ENCODE results near the gene TMBIM4.
"Not testable (repeated sequence)": the region's sequence is repeated elsewhere in the genome, so short reads cannot be mapped to it uniquely, and the experiment has no call there.

TMBIM4 gene

DNA sequence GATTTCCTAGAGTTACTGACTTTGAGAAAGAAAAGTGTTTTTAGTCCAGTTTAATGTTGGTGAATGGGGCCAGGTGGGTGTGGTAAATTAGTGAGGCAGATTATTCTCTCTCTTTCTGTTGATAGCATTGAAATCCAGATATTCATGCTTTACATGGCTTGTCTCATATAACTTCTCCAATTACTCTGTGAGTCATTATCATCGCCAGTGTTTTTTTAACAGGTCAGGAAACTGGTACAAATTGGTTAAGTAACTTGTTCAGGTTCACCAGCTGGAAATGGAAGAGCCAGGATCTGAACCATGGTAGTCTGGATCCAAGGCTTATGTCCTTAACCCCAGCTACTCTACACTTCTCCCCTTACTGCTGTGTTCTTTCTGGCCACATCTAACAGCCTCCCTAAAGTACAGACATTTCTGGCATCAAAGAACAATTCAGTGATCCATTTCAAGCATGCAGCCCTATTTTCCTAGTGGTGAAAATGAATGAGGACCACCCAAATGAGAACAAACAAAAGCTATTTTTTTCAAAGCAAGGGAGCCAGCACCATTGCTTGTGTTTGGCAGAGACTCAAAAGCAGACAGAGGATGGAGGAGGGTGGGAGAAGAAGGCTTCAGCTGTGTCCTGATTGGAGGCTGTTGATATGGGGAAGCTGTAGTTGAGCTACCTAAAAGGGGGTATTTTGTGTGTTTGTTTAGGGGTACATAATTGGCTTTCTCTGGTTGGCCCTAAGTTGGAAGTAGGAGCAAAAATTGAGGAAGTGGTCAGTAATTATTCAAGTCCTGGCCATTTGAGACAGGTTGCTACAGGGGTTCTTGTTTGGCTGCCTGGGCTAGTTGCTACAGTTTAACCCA, 20.9 kb upstream of the TMBIM4 start:
- TF ChIP-seq, protein P1, sequence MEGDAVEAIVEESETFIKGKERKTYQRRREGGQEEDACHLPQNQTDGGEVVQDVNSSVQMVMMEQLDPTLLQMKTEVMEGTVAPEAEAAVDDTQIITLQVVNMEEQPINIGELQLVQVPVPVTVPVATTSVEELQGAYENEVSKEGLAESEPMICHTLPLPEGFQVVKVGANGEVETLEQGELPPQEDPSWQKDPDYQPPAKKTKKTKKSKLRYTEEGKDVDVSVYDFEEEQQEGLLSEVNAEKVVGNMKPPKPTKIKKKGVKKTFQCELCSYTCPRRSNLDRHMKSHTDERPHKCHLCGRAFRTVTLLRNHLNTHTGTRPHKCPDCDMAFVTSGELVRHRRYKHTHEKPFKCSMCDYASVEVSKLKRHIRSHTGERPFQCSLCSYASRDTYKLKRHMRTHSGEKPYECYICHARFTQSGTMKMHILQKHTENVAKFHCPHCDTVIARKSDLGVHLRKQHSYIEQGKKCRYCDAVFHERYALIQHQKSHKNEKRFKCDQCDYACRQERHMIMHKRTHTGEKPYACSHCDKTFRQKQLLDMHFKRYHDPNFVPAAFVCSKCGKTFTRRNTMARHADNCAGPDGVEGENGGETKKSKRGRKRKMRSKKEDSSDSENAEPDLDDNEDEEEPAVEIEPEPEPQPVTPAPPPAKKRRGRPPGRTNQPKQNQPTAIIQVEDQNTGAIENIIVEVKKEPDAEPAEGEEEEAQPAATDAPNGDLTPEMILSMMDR (IDR thresholded peaks at IDR 0.05; ENCODE audit: low read length, missing control alignments) = no peak
- peak; percentile 37 for DNase-seq (ENCODE audit: low read depth)
- H3K4me3 ChIP-seq (replicated peaks; ENCODE audit: low read depth, low read length) = peak overlapping the region; percentile 61

DNA sequence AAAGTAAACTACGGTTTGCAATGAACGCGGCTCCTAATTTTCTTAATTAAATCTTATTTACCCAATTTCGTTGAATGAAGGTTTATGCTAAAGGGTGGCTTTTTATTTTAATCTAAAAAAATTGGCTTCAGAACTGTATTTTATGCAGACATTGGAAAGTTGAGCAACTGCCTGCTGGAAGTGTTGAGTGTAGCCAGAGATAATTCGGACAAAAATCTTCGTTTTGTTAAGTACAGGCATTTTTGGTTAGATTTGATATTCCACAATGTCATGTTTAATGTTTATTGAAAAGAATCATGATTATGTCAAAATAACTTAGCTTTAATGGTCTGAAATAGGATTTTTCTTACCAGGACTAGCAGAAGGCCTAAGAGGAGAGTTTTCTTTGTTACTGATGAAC, 20.1 kb upstream of the TMBIM4 start:
- peak; percentile 28 for DNase-seq (ENCODE audit: low read depth)
- H3K4me3 ChIP-seq (replicated peaks; ENCODE audit: low read depth, low read length) = peak overlapping the region; percentile 61
- TF ChIP-seq, protein P1 (IDR thresholded peaks at IDR 0.05; ENCODE audit: low read length, missing control alignments) = no peak

DNA sequence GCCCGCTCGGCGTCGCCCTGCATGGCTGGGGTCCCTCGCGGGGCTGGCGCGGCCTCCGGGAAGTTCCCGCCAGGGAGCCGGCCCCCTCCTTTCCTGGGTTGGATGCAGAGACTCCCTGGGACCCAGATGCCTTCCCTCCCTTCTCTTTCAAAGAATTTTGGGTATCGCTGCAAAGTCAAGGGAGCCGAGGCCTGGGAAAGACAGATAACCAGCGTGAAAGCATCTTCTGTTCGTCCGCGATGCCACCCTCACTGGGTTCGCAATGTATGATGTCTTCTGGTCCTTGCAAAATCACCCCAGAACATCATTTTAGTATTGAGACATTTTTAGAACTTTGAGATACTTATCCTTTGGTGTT, 19.7 kb upstream of the TMBIM4 start:
- TF ChIP-seq, protein P1 (IDR thresholded peaks at IDR 0.05; ENCODE audit: low read length, missing control alignments) = no peak
- peak; percentile 31 for DNase-seq (ENCODE audit: low read depth)
- peak overlapping the region; percentile 61 for H3K4me3 ChIP-seq (replicated peaks; ENCODE audit: low read depth, low read length)

DNA sequence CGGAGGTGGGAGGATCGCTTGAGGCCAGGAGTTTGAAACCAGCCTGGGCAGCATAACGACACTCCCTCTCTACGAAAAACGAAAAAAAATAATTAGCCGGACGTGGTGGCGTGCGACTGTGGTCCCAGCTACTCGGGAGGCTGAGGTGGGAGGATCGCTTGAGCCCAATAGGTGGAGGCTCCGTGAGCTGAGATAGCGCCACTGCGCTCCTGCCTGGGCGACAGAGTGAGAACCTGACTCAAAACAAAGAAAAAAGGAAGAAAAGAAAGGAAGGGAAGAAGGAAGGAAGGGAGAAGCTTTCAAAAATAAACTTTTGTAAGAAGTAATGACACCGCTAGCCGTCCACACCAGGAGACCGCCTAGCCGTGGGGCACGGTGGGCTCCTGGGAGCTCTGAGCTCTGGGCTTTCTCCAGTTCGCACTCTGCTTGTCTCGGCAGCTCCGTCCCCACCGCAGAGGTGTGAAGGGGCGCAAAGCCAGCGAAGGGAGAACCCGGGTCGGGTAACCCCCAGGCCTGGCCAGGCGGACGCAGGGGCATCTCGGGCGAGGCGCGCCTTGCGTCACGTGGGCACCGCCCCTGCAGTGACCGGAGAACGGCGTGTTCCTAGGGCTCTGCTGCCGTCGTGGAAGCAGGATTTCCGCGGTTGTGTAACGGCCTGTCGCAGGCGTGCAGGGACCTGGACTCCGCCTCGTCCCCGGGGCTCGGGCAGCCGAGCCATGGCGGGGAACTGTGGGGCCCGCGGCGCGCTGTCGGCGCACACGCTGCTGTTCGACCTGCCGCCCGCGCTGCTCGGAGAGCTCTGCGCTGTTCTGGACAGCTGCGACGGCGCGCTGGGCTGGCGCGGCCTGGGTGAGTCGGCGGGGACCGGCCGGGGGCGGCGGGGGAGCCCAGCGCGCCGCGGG, 19.0 kb upstream of the TMBIM4 start, which contains the start of gene IRAK3:
IRAK3 (plus strand) TSS at position 631 of the 902 bp plus-strand sequence; CDS start at position 717, 86 bp downstream.
- TF ChIP-seq, protein P1 (IDR thresholded peaks at IDR 0.05; ENCODE audit: low read length, missing control alignments) = no peak
- peak; percentile 82 for DNase-seq (ENCODE audit: low read depth)
- H3K4me3 ChIP-seq (replicated peaks; ENCODE audit: low read depth, low read length) = peak within 1 kb of the TSS; percentile 61

DNA sequence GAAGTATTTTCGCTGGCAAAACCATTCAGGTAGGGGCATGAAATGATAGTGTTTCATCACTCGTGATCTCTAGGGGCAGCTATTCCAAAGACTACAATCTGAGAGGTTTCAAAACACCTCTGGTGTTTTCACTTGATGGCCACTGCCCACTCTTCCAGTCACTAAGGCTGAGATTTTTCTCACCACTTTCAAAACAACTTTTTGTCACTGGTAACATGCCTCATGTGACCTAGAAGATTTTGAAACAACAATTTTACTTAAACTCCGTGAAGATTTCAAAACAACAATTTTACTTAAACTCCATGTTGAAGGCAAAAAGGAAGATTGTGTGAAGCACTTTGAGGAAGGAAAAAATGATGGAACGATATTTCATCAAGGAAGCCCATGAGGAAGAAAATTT, 18.0 kb upstream of the TMBIM4 start:
- no peak for DNase-seq (ENCODE audit: low read depth)
- H3K4me3 ChIP-seq (replicated peaks; ENCODE audit: low read depth, low read length) = no peak overlapping the region
- TF ChIP-seq, protein P1 (IDR thresholded peaks at IDR 0.05; ENCODE audit: low read length, missing control alignments) = no peak

DNA sequence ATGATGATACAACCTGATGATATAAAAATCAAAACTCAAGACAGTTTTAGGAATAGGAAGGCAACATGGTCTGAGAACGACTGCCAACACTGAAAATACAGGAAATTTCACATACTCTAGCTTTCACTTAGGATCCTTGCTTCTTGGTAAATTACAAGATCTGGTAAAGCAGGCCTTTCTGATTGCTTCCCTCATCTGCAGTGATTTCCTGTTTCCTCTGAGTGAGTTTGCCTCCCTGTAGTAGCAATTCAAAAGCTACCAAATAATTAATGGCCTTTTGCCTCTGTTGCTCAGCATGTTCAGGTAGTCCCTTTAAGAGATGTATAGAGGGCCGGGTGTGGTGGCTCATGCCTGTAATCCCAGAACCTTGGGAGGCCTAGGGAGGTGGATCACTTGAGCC, 17.2 kb upstream of the TMBIM4 start:
- DNase-seq (ENCODE audit: low read depth) = no peak
- TF ChIP-seq, protein P1 (IDR thresholded peaks at IDR 0.05; ENCODE audit: low read length, missing control alignments) = no peak
- no peak overlapping the region for H3K4me3 ChIP-seq (replicated peaks; ENCODE audit: low read depth, low read length)

DNA sequence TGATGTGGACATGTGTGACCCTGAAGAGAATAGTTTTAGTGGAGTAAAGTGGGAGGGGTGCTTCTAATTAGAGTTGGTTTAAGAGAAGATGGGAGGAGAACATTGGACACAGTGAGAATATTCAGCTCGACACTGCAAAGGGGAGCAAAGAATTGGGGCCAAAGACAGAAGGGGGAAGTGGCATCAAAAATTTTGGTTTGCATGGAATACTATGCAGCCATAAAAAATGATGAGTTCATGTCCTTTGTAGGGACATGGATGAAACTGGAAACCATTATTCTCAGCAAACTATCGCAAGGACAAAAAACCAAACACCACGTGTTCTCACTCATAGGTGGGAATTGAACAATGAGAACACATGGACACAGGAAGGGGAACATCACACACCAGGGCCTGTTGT, 15.0 kb upstream of the TMBIM4 start:
- H3K4me3 ChIP-seq (replicated peaks; ENCODE audit: low read depth, low read length); DNase-seq (ENCODE audit: low read depth): not testable (repeated sequence)
